ENCODE data around the gene SNED1.

SNED1 gene

GRCh38 chr2:240996161-240996833 lies 2.1 kb upstream of the SNED1 start:
- TF ChIP-seq CTCF (IDR thresholded peaks at IDR 0.05; ENCODE audit: control insufficient read depth, extremely low read depth, insufficient read depth): no peak
- no peak overlapping the region for H3K4me3 ChIP-seq (ENCODE audit: low read depth, low read length)
- no peak for DNase-seq (ENCODE audit: low read depth)

- TF ChIP-seq CTCF (IDR thresholded peaks at IDR 0.05; ENCODE audit: control insufficient read depth, extremely low read depth, insufficient read depth): no peak
- H3K4me3 ChIP-seq (ENCODE audit: low read depth, low read length): no peak overlapping the region
- no peak for DNase-seq (ENCODE audit: low read depth)
Observed at GRCh38 chr2:240996834-240997140, 1.6 kb upstream of the SNED1 start.

GRCh38 chr2:240997141-240997855 lies 1.1 kb upstream of the SNED1 start:
- H3K4me3 ChIP-seq (ENCODE audit: low read depth, low read length): peak overlapping the region; percentile 52
- peak; percentile 44 for DNase-seq (ENCODE audit: low read depth)
- no peak for TF ChIP-seq CTCF (IDR thresholded peaks at IDR 0.05; ENCODE audit: control insufficient read depth, extremely low read depth, insufficient read depth)

GRCh38 chr2:240998706-240998994 lies 232 bp downstream of the SNED1 start:
- peak overlapping the region; percentile 54 for H3K4me3 ChIP-seq (ENCODE audit: low read depth, low read length)
- TF ChIP-seq CTCF (IDR thresholded peaks at IDR 0.05; ENCODE audit: control insufficient read depth, extremely low read depth, insufficient read depth): no peak
- DNase-seq (ENCODE audit: low read depth): no peak

- H3K4me3 ChIP-seq (ENCODE audit: low read depth, low read length): peak overlapping the region; percentile 54
- no peak for DNase-seq (ENCODE audit: low read depth)
- no peak for TF ChIP-seq CTCF (IDR thresholded peaks at IDR 0.05; ENCODE audit: control insufficient read depth, extremely low read depth, insufficient read depth)
Observed at GRCh38 chr2:240998995-240999791, 775 bp downstream of the SNED1 start.

GRCh38 chr2:240999873-241000541 lies 1.6 kb downstream of the SNED1 start:
- no peak for DNase-seq (ENCODE audit: low read depth)
- peak overlapping the region; percentile 54 for H3K4me3 ChIP-seq (ENCODE audit: low read depth, low read length)
- TF ChIP-seq CTCF (IDR thresholded peaks at IDR 0.05; ENCODE audit: control insufficient read depth, extremely low read depth, insufficient read depth): no peak
